Left lung (tissue), 10 donors: ENCODE results near the gene CAMSAP1. TPM values are rescaled to one million over a fixed set of nuclear protein-coding genes. Genes with fewer than 3 reads are reported as not detected.

Experiments used
- ATAC-seq: fragments of 200-7000 bp; cut with Tn5 transposase; one replicate; pipeline ENCODE4 v1.9.1; 2020; ENCODE audit warnings: moderate library complexity
- DNase-seq, 4 donors: peaks; one replicate each; pipeline ENCODE4 v3.0.0-alpha.2; 2013 to 2020
- H3K27ac ChIP-seq, 2 donors: fragments of 200-600 bp; sonication (generic) in 1 of 2; one replicate each; pipeline versions ENCODE4 v1.5.0 to v1.8.0; 2020 to 2021
- H3K27me3 ChIP-seq, 2 donors: fragments of 200-600 bp; sonication (generic) in 1 of 2; one replicate each; pipeline versions ENCODE4 v1.5.0 to v1.8.0; 2020 to 2021
- H3K36me3 ChIP-seq, 2 donors: fragments of 200-600 bp; sonication (generic) in 1 of 2; one replicate each; pipeline versions ENCODE4 v1.5.0 to v1.8.0; 2020 to 2021
- H3K4me1 ChIP-seq, 2 donors: fragments of 200-600 bp; one replicate each; pipeline ENCODE4 v1.8.0; 2021
- H3K4me3 ChIP-seq, 2 donors: fragments of 200-600 bp; sonication (generic) in 1 of 2; one replicate each; pipeline versions ENCODE4 v1.5.0 to v1.8.0; 2020 to 2021; ENCODE audit warnings: mild to moderate bottlenecking in 1 of 2
- H3K9me3 ChIP-seq, 2 donors: fragments of 200-600 bp; sonication (generic) in 1 of 2; one replicate each; pipeline versions ENCODE4 v1.5.0 to v1.8.0; 2020 to 2021
- CTCF ChIP-seq, 2 donors: fragments of 200-600 bp; sonication (generic) in 1 of 2; IDR thresholded peaks; one replicate each; pipeline versions ENCODE4 v1.5.0 to v1.8.0; 2021; ENCODE audit warnings: antibody characterized with exemption in 2 of 2
- intact Hi-C, 2 donors: fragments of 100-400 bp; cut with DNase I; formaldehyde crosslinking; loops; one replicate each; pipeline versions ENCODE4 v1.11.2 to v1.14.2; 2022
- polyA plus RNA-seq, 6 donors: library from polyadenylated mRNA; unstranded; fragments of 120-200 nt; gene quantifications; one replicate each; pipeline ENCODE4 v1.2.1, GENCODE V29; 2013; ENCODE audit not compliant: insufficient read length in 6 of 6
- total RNA-seq, 2 donors: library from RNA; stranded (reverse); fragmentation: NEBNext Ultra II Directional; extraction: Animal tissue kit (Norgen Biotek cat#: 25700); gene quantifications; one replicate each; pipeline ENCODE4 v1.2.1, GENCODE V29; 2021
- donor health status: DM: no; HTN: yes; CAD: no.
- donor health status: DM: no; HTN: no; CAD: no.

Gene CAMSAP1
- total and polyA plus RNA-seq, 8 donors: 20.4 to 27.0 (median 24.0) TPM

DNA sequence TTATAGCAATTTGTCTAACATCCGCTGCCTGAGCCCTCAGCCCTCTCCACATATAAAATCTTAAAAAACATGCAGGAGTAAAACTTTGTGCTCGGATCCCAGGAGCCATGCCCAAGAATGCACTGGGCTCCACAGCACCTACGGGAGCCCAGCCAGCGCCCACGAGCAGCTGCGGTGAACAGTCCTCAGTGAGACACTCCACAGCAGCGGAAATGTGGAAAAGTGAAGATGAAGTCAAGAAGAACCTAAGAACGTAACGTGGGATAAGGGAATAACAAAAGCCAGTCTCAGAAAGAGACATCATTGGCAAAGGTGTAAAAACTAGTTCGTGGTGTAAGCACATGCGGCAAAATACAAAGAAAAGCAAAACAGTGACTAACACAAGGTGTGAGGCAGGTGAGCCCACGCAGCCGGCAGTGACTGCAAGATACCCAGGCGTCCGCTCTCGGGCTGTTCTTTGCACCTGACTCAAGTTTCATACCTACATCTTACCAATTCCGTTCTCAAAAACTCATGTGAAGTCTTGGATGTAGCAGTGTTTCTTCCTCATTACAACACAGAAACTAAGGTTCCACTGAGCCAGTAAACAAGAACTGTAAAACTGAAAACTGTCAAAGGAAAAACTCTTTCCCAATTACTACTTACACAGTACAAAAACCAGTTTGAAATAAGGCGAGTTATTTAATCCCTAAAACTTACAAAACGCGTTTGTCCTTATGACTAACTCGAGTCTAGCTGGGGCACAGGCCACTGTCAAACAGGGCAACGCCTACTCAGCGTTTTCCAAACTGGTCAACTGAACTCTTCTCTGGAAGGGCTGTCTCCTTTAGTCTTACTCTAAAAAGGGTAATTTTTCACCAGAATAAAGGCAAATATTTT, 1.7 kb downstream of the CAMSAP1 start:
- intact Hi-C loops: no loop called here
- ATAC-seq (peak; percentile 18), DNase-seq (peak in 1 of 4 donors; percentile 54)

GRCh38 chr9:135903786-135904520, 3.4 kb downstream of the CAMSAP1 start:
- H3K4me1 ChIP-seq: peaks cover 8 to 42% of the 10 kb centered on the region in 2 donors
- ATAC-seq (no peak), DNase-seq (peak in 1 of 4 donors; percentile 22)
- no peaks in the 10 kb centered on the region for H3K36me3 ChIP-seq
- no peaks in the 10 kb centered on the region for H3K9me3 ChIP-seq
- TF ChIP-seq CTCF (IDR thresholded peaks at IDR 0.05): no peak
- no peaks in the 10 kb centered on the region for H3K27me3 ChIP-seq
- intact Hi-C loops: no loop called here
- no peak overlapping the region for H3K4me3 ChIP-seq
- no peak overlapping the region for H3K27ac ChIP-seq

More for the DNA sequence above, 1.7 kb downstream of the CAMSAP1 start:
- H3K4me1 ChIP-seq: peaks cover 17 to 50% of the 10 kb centered on the region in 2 donors
- no peaks in the 10 kb centered on the region for H3K36me3 ChIP-seq
- peak overlapping the region; percentile 56 to 71 for H3K4me3 ChIP-seq
- H3K27ac ChIP-seq: peak overlapping the region; percentile 39 to 75
- H3K27me3 ChIP-seq: no peaks in the 10 kb centered on the region
- H3K9me3 ChIP-seq: no peaks in the 10 kb centered on the region
- no peak for TF ChIP-seq CTCF (IDR thresholded peaks at IDR 0.05)

DNA sequence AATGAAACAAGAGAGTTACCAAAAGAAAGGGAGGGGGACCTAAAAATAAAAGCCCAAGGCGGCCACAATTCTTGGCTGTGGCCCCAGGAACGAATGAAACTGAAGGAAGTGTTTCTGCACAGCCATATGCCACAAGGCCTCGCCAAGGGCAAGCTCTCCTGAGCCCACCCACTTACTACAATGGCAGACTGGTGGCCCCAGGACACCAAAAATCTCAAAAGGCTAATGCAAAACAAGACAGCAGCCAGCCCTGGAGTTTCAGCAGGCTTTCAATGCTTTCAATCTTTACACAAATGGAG, 4.0 kb downstream of the CAMSAP1 start:
- Histone ChIP-seq H3K9me3 (no peaks in the 10 kb centered on the region), H3K36me3 (no peaks in the 10 kb centered on the region), H3K27ac (no peak overlapping the region), H3K4me3 (no peak overlapping the region), H3K27me3 (no peaks in the 10 kb centered on the region), H3K4me1 (peaks cover 4 to 39% of the 10 kb centered on the region in 2 donors)
- peak in 1 of 4 donors; percentile 3 for DNase-seq
- no peak for TF ChIP-seq CTCF (IDR thresholded peaks at IDR 0.05)
- intact Hi-C loops: no loop called here
- ATAC-seq: no peak

- no peaks in the 10 kb centered on the region for H3K9me3 ChIP-seq
- H3K4me1 ChIP-seq: peaks cover 2 to 35% of the 10 kb centered on the region in 2 donors
- no peak for TF ChIP-seq CTCF (IDR thresholded peaks at IDR 0.05)
- H3K27me3 ChIP-seq: no peaks in the 10 kb centered on the region
- no peak overlapping the region for H3K27ac ChIP-seq
- intact Hi-C loops: no loop called here
- no peaks in the 10 kb centered on the region for H3K36me3 ChIP-seq
- ATAC-seq (no peak), DNase-seq (peak in 1 of 4 donors; percentile 15)
- no peak overlapping the region for H3K4me3 ChIP-seq
Observed at GRCh38 chr9:135902655-135903357, 4.5 kb downstream of the CAMSAP1 start.
